IPS-20b (cell line): ENCODE data around the gene SGCD.

Source experiments
- H3K27ac ChIP-seq: one replicate; pipeline ENCODE4 v1.5.1; 2013; ENCODE audit warnings: low read length
- H3K27me3 ChIP-seq: 2 replicates; pipeline ENCODE4 v1.6.1; 2013; ENCODE audit warnings: mild to moderate bottlenecking, low read length, inconsistent platforms; ENCODE audit not compliant: insufficient read depth
- H3K36me3 ChIP-seq: 2 replicates; pipeline ENCODE4 v1.6.1; 2013; ENCODE audit warnings: low read depth, mild to moderate bottlenecking, inconsistent platforms, low read length, moderate library complexity; ENCODE audit not compliant: insufficient read depth
- H3K4me1 ChIP-seq: 2 replicates; pipeline ENCODE4 v1.6.1; 2013; ENCODE audit warnings: mild to moderate bottlenecking, control low read depth, inconsistent platforms, low read length, moderate library complexity; ENCODE audit not compliant: insufficient read depth
- H3K4me3 ChIP-seq: 2 replicates; pipeline ENCODE4 v1.5.1; 2013; ENCODE audit warnings: mild to moderate bottlenecking, low read length, inconsistent platforms
- H3K9ac ChIP-seq: 2 replicates; pipeline ENCODE4 v1.6.1; 2013; ENCODE audit warnings: low read depth, mild to moderate bottlenecking, inconsistent platforms, low read length, moderate library complexity
- H3K9me3 ChIP-seq: 2 replicates; pipeline ENCODE4 v1.6.1; 2013; ENCODE audit warnings: mild to moderate bottlenecking, low read depth, low read length, inconsistent platforms; ENCODE audit not compliant: insufficient read depth

The SGCD gene

DNA sequence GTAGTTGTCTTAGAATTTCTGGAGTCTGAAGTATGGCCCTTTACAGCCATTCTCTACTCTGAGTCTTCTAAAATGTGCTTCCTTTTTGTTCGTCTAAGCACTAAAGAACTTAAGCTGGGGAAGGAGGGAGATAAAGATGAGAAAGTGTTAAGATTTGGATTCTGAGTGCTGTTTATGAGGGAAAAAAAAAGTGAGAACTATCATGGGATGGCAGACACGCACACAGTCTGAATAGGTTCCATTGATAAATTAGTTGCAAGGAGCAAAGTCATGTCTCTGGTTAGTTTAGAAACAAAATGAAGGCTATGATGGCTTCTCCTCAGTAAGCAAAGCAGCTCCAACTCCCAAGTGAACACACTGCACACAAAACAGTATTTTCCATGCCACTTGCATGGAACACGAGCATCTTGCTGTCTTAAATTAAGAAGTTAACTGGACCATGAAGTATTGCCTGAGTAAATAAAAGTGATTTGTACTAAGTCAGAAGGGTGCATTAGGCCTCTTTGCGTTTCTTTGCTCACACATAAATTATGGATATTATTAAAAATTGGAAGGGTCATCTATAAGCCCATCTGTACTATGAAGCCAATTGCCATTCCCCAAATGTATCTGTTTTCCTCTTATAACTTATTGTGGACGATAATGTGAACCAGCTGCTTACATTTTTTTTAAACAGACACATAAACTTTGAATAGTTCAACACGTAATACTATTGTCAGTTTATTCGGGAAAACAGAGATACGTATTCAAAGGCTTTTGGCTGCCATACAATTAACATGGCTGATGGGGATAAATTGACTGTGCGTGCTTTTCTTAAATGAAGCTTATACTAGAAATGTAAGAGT, 199.3 kb downstream of the SGCD start:
- no peak overlapping the region for H3K4me3 ChIP-seq
- H3K27me3 ChIP-seq: no peaks in the 10 kb centered on the region
- no peaks in the 10 kb centered on the region for H3K36me3 ChIP-seq
- no peaks in the 10 kb centered on the region for H3K4me1 ChIP-seq
- H3K9me3 ChIP-seq: no peaks in the 10 kb centered on the region
- H3K9ac ChIP-seq: no peak overlapping the region
- no peak overlapping the region for H3K27ac ChIP-seq

DNA sequence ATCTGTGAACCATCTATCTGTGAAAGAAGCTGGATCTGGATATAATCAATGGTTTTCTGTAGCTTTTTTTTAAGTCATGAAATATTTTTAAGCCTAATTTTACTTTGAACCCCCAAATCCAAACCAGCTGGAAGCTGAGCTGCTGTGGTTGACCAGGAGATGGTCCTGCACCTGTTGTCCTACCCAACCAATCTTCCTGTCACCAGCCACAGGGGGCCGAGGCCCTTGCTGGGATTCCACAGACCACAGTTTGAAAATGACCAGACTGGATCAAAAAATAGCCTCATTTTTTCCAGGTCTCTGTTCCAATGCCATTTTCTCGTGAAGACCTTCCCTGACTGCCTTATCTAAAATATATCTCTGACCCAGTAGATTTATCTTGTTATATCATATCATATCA, 200.6 kb downstream of the SGCD start:
- Histone ChIP-seq H3K36me3 (no peaks in the 10 kb centered on the region), H3K27ac (no peak overlapping the region), H3K9me3 (no peaks in the 10 kb centered on the region), H3K4me3 (no peak overlapping the region), H3K27me3 (no peaks in the 10 kb centered on the region), H3K9ac (no peak overlapping the region), H3K4me1 (no peaks in the 10 kb centered on the region)

DNA sequence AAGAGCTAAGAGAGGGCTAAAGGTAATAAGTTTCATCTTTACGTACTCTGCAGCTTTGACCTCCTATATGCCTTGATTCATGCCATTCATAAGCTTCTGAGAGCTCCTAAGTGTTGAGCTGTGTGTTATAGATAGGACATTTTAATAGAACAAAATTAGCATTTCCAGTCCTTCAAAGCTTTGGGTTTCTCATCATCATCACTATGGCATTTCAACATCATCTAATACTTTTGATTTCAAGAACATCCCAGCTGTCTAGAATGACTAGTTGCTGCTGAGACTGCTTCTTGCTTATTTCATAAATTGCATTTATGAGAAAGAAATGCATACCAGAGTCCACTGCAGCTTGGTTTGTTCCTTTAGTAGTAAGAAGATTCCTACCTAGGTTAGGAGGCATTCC, 201.7 kb downstream of the SGCD start:
- Histone ChIP-seq H3K4me3 (no peak overlapping the region), H3K27me3 (no peaks in the 10 kb centered on the region), H3K27ac (no peak overlapping the region), H3K9ac (no peak overlapping the region), H3K9me3 (no peaks in the 10 kb centered on the region), H3K4me1 (no peaks in the 10 kb centered on the region), H3K36me3 (no peaks in the 10 kb centered on the region)

DNA sequence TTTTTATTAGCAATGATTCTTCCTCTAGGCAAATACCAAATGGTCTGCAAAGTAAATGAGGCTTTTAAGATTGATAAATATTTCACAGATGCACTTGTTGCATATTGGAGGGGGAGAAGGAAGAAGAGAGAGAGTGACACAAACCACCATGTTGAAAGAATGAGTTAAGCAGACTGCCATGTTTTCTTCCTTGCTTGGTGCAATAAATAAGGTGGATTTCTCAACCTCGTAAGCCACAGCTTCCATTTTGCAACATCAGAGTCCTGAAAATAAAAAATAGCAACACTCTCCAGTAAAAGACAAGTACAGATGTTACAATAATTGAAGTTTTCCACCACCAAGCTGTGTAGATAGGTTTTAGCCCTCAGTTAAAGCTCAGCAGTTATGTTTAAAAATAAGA, 202.9 kb downstream of the SGCD start:
- Histone ChIP-seq H3K4me3 (no peak overlapping the region), H3K9ac (no peak overlapping the region), H3K9me3 (no peaks in the 10 kb centered on the region), H3K36me3 (no peaks in the 10 kb centered on the region), H3K27ac (no peak overlapping the region), H3K4me1 (no peaks in the 10 kb centered on the region), H3K27me3 (no peaks in the 10 kb centered on the region)

DNA sequence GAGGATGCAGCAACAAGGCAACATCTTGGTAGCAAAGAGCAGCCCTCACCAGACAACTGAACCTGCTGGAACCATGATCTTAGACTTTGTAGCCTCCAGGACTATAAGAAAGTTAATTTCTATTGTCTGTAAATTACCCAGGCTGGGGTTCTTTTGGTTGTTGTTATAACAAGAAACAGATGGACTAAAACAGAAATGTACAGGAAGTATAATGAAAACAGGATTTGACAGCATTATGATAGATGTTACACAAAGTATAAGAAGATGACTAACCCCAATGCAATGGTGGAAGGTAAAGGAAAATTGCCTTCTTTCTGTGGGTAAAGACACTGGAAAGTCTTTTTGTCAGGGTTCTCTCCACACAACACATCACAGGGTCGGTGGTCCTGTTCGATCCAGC, 204.2 kb downstream of the SGCD start:
- H3K9ac ChIP-seq: no peak overlapping the region
- H3K27me3 ChIP-seq: no peaks in the 10 kb centered on the region
- no peaks in the 10 kb centered on the region for H3K9me3 ChIP-seq
- H3K36me3 ChIP-seq: no peaks in the 10 kb centered on the region
- H3K4me1 ChIP-seq: no peaks in the 10 kb centered on the region
- H3K27ac ChIP-seq: no peak overlapping the region
- no peak overlapping the region for H3K4me3 ChIP-seq

DNA sequence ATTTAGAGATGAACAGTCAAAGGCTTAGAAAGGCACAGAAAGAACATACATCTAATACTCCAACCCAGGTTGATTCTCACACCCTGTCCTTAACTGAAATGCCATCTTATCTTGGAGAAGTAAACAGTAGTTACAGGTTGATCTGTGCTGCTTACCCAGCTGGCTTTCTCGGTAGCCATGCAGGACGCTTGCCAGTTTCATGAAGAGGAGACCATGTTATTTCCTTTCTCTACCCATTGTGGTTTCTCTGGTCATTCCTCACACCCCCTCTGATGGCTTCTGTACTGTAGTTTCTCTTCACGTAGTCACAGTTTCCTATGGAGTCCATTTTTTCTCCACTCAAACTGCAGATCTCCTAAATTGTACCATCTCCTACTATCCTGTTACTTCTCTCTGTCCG, 206.0 kb downstream of the SGCD start:
- H3K9me3 ChIP-seq: no peaks in the 10 kb centered on the region
- H3K27ac ChIP-seq: no peak overlapping the region
- H3K9ac ChIP-seq: no peak overlapping the region
- H3K36me3 ChIP-seq: no peaks in the 10 kb centered on the region
- no peak overlapping the region for H3K4me3 ChIP-seq
- H3K4me1 ChIP-seq: no peaks in the 10 kb centered on the region
- H3K27me3 ChIP-seq: no peaks in the 10 kb centered on the region

DNA sequence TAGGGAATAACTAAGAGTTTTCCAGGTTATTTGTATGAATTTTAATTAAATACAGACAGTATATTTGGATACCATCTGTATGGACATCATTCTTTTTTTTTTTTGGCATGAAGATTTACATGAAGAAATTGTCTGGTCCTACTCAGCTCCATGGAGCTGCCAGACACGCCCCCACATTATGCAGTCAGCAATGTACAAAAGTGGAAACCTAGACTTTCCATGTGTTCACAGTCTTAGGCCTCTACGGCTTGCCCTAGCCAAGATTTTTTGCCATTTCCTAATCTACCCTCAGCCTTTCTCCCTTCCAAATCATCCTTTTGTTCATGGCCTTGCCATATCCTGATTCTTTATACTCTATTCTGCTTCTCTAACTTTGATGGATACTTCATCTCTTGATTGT, 207.1 kb downstream of the SGCD start:
- H3K9ac ChIP-seq: no peak overlapping the region
- no peaks in the 10 kb centered on the region for H3K27me3 ChIP-seq
- H3K4me3 ChIP-seq: no peak overlapping the region
- no peaks in the 10 kb centered on the region for H3K9me3 ChIP-seq
- no peak overlapping the region for H3K27ac ChIP-seq
- H3K36me3 ChIP-seq: no peaks in the 10 kb centered on the region
- no peaks in the 10 kb centered on the region for H3K4me1 ChIP-seq

DNA sequence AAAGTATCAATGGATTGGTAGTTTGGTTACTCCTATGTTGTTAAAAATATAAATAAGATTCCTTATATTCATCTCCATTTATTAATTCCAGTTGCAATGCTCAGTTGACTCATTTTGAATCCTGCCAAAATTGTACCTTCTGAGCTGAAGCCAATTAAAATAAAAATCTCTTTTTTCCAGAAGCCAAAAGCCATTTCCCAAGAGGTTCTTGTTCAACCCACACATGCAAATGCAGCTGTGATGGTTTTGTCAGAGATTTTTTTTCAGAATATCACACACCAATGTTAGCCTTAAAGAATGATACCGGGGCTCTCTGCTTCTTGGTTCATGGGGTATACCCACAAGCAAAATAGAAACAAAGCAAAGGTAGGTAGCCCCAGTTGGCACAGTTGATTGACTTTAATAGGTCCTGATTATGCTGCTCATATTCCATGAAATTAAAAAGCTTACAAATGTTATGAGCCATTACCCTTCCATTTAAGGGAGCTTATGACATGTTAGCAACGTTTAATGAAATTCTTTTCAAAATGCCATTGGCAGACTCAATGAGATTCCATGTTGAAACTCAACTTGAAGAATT, 208.0 kb downstream of the SGCD start:
- H3K9ac ChIP-seq: no peak overlapping the region
- no peaks in the 10 kb centered on the region for H3K4me1 ChIP-seq
- H3K27me3 ChIP-seq: no peaks in the 10 kb centered on the region
- no peaks in the 10 kb centered on the region for H3K36me3 ChIP-seq
- no peak overlapping the region for H3K27ac ChIP-seq
- no peak overlapping the region for H3K4me3 ChIP-seq
- H3K9me3 ChIP-seq: no peaks in the 10 kb centered on the region

DNA sequence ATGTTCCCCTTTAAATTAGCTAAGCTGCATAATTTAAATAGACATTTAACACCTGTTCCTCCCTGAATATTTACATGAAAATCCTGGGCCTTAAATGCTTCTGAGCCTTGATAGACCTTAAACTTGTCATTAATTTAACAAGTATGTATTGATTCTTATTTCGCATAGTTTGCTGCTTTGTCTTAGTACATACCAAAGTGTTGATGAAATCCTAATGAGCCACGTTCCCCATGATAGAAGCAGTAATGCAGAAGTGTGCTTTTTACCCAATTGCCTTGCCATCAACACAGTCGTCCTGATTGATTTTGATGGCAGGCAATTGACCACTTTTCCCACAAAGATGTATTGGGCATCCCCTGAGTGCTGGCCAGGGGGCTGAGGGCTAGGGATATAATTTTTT, 213.5 kb downstream of the SGCD start:
- Histone ChIP-seq H3K4me1 (no peaks in the 10 kb centered on the region), H3K9me3 (no peaks in the 10 kb centered on the region), H3K9ac (no peak overlapping the region), H3K36me3 (no peaks in the 10 kb centered on the region), H3K4me3 (no peak overlapping the region), H3K27me3 (no peaks in the 10 kb centered on the region), H3K27ac (no peak overlapping the region)

DNA sequence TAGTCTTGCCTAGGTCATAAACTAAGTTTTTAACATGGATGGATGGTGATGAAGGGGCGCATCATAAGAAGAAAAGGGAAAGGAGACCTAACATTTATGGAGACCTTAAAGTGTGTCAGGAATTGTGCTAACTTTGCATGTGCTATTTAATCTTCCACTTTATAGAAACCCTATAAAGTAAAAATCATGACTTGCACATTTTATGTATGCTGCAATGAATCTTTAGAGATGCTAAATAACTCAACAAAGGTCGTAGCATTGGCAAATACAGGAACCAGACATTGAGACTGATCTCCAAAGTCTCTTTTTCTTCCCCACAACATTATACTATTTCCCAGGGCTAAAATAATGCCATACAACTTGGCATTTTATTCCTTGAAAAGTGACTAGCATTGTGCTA, 214.6 kb downstream of the SGCD start:
- no peak overlapping the region for H3K9ac ChIP-seq
- H3K27ac ChIP-seq: no peak overlapping the region
- no peaks in the 10 kb centered on the region for H3K4me1 ChIP-seq
- H3K4me3 ChIP-seq: no peak overlapping the region
- no peaks in the 10 kb centered on the region for H3K9me3 ChIP-seq
- no peaks in the 10 kb centered on the region for H3K27me3 ChIP-seq
- no peaks in the 10 kb centered on the region for H3K36me3 ChIP-seq

DNA sequence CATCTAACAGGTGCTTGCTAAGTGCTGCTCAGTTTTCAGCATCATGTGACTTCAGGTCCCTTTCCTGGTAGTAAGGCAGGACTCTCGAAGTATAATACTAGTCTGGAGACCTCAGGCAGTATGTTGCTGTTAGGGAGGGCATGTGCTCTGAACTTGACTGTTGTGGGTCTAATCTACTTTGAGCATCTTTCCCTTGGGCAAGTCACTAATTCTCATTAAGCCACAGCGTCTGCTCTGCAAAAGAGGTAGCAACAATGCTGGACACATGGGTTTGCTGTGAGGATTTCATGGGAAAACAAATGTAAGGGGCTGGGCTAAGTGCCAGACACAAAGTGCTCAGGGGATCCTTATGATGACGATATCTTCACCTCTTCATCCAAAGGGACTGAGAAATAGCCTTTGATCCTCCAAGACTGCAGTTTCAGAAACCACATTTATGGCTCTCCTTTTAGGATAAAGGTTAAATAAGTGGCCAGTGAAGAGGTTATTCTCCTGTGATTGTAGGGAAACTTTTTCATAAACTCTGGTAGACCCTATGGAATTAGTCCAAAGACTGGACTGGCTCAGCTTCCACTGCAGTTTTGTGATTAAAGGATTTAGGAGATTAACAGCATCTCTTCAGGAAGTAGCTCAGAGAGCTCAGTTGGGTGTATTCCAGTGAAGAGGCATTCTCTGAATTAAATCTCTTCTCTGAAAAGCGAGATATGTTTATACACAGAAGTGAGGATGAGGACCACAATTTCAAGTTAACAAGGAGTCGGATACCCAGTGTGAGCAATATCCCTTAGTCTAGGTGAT, 216.6 kb downstream of the SGCD start:
- H3K4me1 ChIP-seq: no peaks in the 10 kb centered on the region
- no peaks in the 10 kb centered on the region for H3K36me3 ChIP-seq
- H3K9me3 ChIP-seq: no peaks in the 10 kb centered on the region
- no peak overlapping the region for H3K4me3 ChIP-seq
- no peaks in the 10 kb centered on the region for H3K27me3 ChIP-seq
- no peak overlapping the region for H3K9ac ChIP-seq
- no peak overlapping the region for H3K27ac ChIP-seq
